T-helper 2 cell treated with Interferon-gamma antibody and Interleukin-4, amounts not matched to agents 100 ng/mL and 5 ng/mL, for 36 hours (primary cell): Measurements from ENCODE around the gene NT5C3A. TPM values are rescaled to one million over a fixed set of nuclear protein-coding genes. Genes with fewer than 3 reads are reported as not detected.
"Not testable (repeated sequence)": the region's sequence is repeated elsewhere in the genome, so short reads cannot be mapped to it uniquely, and the experiment has no call there.

Experiments
- intact Hi-C: fragments of 100-400 bp; cut with micrococcal nuclease; formaldehyde crosslinking; loops from one replicate; pipeline ENCODE4 v1.15.1; 2023
- total RNA-seq: library from RNA; stranded (reverse); gene quantifications from 2 replicates; pipeline ENCODE4 v1.2.3, GENCODE V29; 2022

NT5C3A gene
- total RNA-seq, 1 donor from 2014 or later, result 35.5 TPM

- intact Hi-C loops, result not testable (repeated sequence)
These were observed 70.4 kb downstream of the NT5C3A start for GRCh38 chr7:32991975-32992700.

DNA sequence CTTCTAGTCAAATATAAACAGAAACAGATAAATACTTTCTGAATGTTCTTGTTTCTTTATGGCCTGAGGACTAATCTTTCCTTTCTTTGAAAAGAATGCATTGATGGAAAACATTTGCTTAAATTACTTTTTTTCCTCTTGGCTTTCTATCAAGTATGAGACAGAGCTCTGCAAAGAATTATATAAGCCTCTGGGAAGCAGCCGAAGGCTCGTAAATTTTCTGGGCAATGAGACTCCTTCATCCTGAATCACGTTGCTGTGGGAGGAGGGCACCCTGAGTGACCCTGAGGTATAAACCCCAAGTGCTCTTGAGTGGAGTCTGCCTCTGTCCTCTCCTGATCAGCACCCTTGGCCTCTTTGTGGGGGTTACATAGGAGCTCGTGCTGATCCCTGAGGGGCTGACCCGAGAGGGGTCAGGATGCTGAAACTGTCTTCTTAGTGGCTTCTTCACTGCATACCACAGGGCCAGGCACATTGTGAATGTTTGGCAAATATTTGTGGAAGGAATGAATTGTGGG, 71.4 kb downstream of the NT5C3A start:
- intact Hi-C loops, result not testable (repeated sequence)

- intact Hi-C loops, result not testable (repeated sequence)
These were observed 74.4 kb downstream of the NT5C3A start for GRCh38 chr7:32988148-32988547.

DNA sequence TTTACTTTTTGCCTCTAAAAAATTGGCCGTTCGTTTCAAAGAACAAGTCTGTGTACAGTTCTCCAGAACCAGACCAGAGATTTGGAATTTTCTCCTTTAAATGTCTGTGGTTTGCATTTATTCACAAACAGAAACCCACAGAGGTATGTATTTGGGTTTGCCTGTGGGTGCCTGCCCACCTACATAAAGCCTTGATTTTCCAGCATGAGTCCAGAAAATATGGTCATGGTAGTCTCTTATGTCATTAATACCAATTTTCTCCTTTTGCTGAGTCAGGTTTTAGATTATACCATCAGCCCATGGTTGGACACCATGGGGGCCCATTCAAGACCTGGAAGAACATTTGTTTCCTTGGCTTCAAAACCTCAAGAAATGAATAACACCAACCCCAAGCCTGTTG, 82.7 kb downstream of the NT5C3A start:
- intact Hi-C loops, result not testable (repeated sequence)

DNA sequence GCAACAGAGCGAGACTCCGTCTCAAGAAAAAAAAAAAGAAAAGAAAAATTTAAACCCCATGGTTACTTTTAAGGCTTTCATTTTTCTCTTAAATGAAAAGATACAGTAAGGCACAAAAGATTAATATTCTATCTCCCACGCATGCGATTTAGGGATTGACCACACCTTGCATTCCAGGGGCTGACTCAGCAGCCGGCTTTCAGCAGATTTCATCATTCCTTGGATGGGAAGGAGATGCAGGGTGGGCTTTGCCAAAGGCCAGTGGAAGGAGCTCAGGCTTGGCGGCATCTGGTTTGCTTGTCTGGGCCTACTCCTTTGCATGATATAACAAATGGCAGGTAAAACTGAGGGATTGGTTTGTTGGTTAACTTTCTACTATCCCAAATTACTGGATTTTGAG, 83.3 kb downstream of the NT5C3A start:
- intact Hi-C loops, result not testable (repeated sequence)

- intact Hi-C loops, result not testable (repeated sequence)
These were observed 85.4 kb downstream of the NT5C3A start for GRCh38 chr7:32977159-32977558.

DNA sequence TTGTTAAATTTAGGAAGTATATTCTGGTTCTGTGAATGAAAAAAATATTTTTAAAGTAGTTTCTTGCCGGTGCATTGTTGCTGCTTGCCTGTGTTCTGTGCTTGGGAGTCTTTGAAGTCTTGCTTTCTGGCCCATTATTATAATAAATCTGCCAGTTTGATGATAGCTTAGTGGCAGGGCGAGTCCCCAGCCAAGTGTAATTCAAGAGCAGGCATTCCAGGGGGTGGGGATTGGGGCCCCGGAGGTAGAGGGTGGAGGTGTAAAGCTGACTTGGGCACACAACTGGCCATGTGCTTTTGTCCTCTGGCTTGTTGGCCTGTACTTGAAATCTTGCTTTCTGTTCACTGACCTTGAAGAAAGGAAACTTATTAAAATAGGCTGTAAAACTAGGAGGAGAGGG, 90.6 kb downstream of the NT5C3A start:
- intact Hi-C loops, result not testable (repeated sequence)

DNA sequence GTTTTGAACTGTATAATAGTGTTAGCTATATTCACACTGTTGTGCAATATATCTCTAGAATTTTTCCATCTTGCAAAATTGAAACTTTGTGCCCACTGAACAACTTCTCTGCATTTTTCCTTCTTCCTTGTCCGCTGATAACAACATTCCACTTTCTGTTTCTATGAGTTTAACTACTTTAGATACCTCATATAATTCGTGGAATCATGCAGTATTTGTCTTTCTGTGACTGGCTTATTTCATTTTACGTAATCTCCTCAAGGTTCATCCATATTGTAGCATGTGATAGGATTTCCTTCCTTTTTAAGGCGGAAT, 95.4 kb downstream of the NT5C3A start:
- intact Hi-C loops, result not testable (repeated sequence)

DNA sequence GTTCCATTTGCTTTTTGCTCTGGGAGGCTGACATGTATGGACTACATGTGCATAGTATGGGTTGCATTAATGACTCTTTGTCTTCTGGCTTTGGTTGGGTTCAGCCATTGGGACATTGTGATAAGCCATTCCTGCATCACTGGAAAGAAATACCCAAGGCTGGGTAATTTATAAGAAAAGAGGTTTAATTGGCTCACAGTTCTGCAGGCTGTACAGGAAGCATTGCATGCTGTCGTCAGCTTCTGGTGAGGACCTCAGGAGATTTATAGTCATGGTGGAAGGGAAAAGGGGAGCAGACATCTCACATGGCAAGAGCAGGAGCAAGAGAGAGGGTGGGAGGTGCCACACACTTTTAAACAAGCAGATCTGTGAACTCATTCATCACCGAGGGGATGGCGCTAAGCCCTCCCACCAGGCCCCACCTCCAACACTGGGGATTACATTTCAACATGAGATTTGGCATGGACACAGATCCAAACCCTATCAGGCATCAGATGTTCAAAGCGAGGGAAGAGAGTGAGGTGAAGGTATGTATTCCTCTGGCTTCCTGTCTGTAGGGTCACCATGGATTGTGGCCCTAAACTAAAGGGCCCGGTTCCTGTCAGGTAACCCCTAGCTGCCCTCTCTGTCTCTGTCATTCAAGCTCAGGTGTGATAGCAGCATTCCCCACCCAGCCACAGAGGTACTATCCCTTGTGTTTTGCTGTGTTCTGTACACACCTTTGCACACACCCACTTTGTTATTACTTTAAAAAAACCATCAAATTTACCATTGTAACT, 95.9 kb downstream of the NT5C3A start:
- intact Hi-C loops, result not testable (repeated sequence)

DNA sequence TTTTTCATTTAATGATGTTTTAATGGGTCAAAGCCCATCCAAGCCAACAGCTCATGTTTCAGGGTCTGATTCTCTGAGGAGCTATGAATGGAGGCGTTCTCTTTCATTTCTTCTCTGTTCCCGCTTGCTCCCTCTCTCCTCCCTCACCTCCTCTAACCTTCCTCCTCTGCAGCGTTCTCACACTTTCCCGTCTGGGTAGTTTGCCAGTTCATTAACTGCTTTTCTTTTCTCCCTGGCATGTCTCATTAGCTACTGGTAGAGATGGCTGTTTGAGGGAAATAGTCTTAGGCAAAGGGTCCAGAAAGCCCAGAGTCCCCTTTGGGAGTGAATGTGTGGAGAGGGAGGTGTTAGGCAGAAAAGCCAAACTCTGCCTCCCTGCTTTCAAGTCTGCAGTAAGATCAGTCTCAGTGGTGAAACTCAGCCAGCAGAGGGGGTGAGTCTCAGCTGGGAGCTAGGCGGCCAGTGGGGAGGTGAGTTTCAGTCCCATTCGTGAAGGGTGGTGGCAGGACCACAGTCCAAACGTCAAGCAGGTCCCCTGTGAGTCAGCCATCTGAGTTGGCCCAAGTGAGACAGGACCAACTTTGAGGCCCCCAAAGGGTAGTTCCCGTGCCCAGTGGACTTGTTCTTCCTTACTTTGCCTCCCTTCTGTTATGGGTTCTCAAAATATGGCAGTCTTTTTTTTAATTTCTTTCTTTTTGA, 98.0 kb downstream of the NT5C3A start:
- intact Hi-C loops, result loop anchor here (1.0 kb wide), 1 partner anchor 86 kb away; no protein-coding TSS in a partner anchor

Other genes starting within 250 kb of the NT5C3A start
- gene KBTBD2, start 171.0 kb downstream of the NT5C3A start, total RNA-seq, result 36.8 and 38.5 TPM in 2 replicates
- gene FKBP9, start 105.3 kb downstream of the NT5C3A start, total RNA-seq, result 0.91 and 1.3 TPM in 2 replicates
- gene RP9, start 46.6 kb upstream of the NT5C3A start, total RNA-seq, result 11.2 and 16.2 TPM in 2 replicates
- gene BBS9, start 66.8 kb upstream of the NT5C3A start, total RNA-seq, result 7.7 and 9.2 TPM in 2 replicates